IPS-15b (cell line): ENCODE measurements around the gene FNTB.

Source experiments
- H3K27me3 ChIP-seq: one replicate; pipeline ENCODE4 v1.6.1; 2013; ENCODE audit warnings: low read length; ENCODE audit not compliant: control insufficient read depth, insufficient read depth
- H3K36me3 ChIP-seq: one replicate; pipeline ENCODE4 v1.6.1; 2013; ENCODE audit warnings: low read length; ENCODE audit not compliant: control insufficient read depth, insufficient read depth
- H3K4me1 ChIP-seq: one replicate; pipeline ENCODE4 v1.6.1; 2013; ENCODE audit warnings: mild to moderate bottlenecking, low read length; ENCODE audit not compliant: control insufficient read depth, insufficient read depth
- H3K4me3 ChIP-seq: one replicate; pipeline ENCODE4 v1.5.1; 2013; ENCODE audit warnings: low read depth, low read length
- H3K9ac ChIP-seq: one replicate; pipeline ENCODE4 v1.6.1; 2013; ENCODE audit warnings: low read depth, mild to moderate bottlenecking, low read length
- H3K9me3 ChIP-seq: one replicate; pipeline ENCODE4 v1.6.1; 2013; ENCODE audit warnings: mild to moderate bottlenecking, low read length; ENCODE audit not compliant: control insufficient read depth, insufficient read depth

The FNTB gene

DNA sequence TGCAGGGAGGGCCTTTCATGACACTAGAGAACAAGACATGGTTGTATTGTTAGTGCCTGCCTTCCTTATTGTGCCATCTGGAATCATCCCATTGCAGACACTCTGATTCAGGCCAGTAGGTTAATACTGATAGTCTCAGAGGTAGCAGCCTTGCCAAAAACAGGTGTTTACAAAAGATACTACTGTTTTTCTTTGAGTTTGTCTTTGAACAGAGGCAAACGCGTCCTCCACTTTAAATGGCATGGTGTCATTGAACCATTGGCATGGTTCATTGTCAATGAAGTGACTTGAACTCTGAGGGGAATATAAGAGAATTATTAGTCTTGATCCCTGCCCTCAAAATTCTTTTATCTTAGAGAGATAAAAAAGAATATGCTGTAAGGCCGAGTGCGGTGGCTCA lies 4.2 kb downstream of the FNTB start:
- Histone ChIP-seq H3K36me3 (no peaks in the 10 kb centered on the region), H3K27me3 (peaks cover 2% of the 10 kb centered on the region), H3K9me3 (no peaks in the 10 kb centered on the region), H3K9ac (no peak overlapping the region), H3K4me3 (no peak overlapping the region), H3K4me1 (no peaks in the 10 kb centered on the region)

DNA sequence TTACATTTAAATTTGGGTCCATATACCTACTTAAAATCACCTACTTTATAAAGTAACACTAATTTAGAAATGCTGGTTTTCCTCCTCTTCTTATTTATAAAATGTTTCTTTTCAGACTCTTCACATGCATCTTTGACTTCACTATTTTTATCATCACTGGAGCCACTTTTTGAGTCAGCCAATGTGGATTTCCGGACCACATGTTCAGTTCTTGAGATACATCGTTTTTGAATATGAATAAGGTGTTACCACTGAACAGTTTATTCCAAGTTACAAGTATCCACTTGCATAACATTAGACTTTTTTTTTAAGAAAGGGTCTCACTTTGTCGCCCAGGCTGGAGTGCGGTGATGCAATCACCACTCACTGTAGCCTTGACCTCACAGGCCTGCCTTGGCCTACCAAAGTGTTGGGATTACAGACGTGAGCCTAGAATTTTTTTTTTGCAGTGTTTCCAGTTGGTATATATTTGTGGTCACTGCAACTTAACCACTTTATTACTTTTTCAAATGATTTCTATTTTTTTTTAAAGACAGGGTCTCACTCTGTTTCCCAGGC lies 5.7 kb downstream of the FNTB start:
- peaks cover 2% of the 10 kb centered on the region for H3K4me1 ChIP-seq
- no peak overlapping the region for H3K4me3 ChIP-seq
- no peaks in the 10 kb centered on the region for H3K36me3 ChIP-seq
- H3K27me3 ChIP-seq, result no peaks in the 10 kb centered on the region
- H3K9me3 ChIP-seq, result no peaks in the 10 kb centered on the region
- H3K9ac ChIP-seq, result no peak overlapping the region

DNA sequence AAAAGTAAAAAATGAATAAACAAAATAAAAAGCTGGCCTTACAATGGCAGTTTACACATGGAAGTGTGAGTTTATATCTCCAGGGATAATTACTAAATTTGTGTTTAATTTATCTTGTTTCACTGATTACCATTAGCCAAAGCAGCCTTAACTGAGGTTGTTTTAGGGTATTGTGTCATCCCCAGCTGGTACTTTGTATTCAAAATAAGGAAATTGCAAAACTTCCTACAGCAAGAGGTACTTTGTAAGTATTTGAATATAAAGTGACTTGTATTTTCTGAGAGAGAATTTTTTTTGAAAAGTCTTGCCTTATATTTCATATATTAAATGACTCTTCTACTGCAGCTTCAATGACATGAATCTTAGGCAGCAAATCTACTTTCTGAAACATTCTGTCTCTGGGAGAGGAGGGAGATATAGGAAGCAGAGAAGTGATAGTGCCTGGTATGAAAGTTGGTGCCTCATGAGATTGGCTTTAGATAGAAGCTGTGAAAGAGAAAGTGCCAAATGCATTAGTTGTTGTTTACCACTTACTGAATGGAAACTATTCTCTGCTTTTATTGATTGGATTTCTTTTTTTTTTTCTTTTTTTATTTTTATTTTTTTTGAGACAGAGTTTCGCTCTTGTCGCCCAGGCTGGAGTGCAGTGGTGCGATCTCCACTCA lies 6.7 kb downstream of the FNTB start:
- H3K9me3 ChIP-seq, result no peaks in the 10 kb centered on the region
- H3K4me3 ChIP-seq, result no peak overlapping the region
- peaks cover 10% of the 10 kb centered on the region for H3K4me1 ChIP-seq
- no peaks in the 10 kb centered on the region for H3K36me3 ChIP-seq
- H3K9ac ChIP-seq, result no peak overlapping the region
- no peaks in the 10 kb centered on the region for H3K27me3 ChIP-seq

DNA sequence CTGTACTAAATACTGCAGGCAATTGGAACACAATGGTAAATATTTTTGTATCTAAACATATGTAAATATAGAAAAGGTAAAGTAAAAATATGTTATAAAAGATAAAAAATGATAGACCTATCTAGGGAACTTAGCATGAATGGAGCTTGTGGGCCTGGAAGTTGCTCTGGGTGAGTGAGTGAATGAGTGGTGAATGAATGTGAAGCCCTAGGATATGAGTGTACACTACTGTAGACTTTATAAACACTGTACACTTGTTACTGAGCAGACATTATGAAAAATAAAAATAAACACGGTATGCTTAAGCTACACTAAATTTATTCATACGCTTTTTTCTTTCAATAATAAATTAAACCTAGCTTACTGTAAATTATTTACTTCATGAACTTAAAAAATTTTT lies 7.8 kb downstream of the FNTB start:
- Histone ChIP-seq H3K4me3 (no peak overlapping the region), H3K9ac (no peak overlapping the region), H3K36me3 (no peaks in the 10 kb centered on the region), H3K4me1 (peaks cover 10% of the 10 kb centered on the region), H3K27me3 (no peaks in the 10 kb centered on the region), H3K9me3 (no peaks in the 10 kb centered on the region)

DNA sequence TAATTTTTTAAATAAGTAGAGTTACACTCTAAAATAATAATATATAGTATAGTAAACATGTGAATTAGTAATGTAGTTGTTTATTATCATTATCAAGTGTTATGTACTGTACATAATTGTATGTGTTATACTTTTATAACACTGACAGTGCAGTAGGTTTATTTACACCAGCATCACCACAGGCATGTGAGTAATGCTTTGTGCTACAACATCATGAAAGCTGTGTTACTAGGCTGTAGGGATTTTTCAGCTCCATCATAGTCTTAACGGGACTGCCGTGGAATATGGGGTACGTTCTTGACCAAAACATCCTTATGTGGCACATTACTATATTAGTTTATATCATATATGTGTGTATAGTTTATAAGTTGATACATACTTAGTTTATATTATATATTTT lies 8.6 kb downstream of the FNTB start:
- Histone ChIP-seq H3K4me1 (peaks cover 10% of the 10 kb centered on the region), H3K27me3 (no peaks in the 10 kb centered on the region), H3K36me3 (no peaks in the 10 kb centered on the region), H3K4me3 (no peak overlapping the region), H3K9ac (no peak overlapping the region), H3K9me3 (no peaks in the 10 kb centered on the region)

DNA sequence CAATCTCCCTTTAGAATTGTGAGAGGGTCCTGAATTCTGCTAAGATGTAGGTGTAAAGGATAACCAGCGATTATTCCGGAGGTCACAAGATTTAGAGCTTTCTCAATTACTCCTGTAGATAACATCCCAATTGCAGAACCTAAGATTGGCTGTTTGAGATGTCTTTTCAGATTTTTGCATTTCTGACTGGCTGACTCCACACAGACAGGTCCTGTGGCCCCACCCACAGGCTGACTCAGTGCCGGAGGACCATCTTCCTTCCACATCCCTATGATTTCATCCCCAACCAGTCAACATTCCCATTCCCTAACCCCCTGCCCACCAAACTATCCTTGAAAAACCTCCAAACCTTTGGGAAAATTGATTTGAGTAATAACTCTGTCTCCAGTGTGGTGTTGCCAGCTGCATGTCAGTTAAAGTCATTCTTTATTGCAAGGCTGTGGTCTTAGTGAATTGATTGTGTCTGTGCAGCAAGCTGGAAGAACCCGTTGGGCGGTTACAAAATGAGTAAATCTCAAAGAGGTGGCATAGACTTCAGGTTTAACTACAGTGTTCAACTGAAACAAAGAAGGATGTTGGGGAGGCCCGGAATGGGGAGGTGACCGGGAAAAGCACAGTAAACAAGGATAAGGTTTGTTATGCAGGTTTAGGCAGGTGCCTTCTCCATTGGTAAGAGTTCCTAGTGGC lies 10.6 kb downstream of the FNTB start:
- Histone ChIP-seq H3K9ac (no peak overlapping the region), H3K9me3 (no peaks in the 10 kb centered on the region), H3K4me1 (peaks cover 10% of the 10 kb centered on the region), H3K4me3 (no peak overlapping the region), H3K36me3 (no peaks in the 10 kb centered on the region), H3K27me3 (no peaks in the 10 kb centered on the region)

DNA sequence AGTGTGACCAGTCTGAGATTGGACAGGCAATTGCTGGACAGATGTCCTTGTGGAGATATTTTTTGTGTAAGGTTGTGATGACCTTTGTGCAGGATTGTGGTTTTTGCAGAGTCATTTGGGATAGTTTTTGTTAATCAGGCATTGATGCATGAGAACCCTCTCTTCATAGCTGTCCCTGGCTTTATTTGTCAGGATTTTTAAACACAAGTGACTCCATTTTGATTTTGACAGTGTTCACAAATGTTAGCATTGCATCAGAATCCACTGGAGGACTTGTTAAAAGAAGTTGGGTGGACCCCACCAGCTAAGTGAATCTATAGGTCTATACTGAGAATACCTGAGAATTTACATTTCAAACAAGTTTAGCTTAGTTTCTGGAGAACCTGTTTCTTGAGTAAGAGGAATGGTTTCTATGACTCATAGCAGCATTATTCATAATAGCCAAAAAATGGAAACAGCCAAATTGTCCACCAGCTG lies 11.8 kb downstream of the FNTB start:
- peaks cover 17% of the 10 kb centered on the region for H3K4me1 ChIP-seq
- no peak overlapping the region for H3K4me3 ChIP-seq
- no peaks in the 10 kb centered on the region for H3K36me3 ChIP-seq
- no peak overlapping the region for H3K9ac ChIP-seq
- no peaks in the 10 kb centered on the region for H3K27me3 ChIP-seq
- H3K9me3 ChIP-seq, result no peaks in the 10 kb centered on the region

DNA sequence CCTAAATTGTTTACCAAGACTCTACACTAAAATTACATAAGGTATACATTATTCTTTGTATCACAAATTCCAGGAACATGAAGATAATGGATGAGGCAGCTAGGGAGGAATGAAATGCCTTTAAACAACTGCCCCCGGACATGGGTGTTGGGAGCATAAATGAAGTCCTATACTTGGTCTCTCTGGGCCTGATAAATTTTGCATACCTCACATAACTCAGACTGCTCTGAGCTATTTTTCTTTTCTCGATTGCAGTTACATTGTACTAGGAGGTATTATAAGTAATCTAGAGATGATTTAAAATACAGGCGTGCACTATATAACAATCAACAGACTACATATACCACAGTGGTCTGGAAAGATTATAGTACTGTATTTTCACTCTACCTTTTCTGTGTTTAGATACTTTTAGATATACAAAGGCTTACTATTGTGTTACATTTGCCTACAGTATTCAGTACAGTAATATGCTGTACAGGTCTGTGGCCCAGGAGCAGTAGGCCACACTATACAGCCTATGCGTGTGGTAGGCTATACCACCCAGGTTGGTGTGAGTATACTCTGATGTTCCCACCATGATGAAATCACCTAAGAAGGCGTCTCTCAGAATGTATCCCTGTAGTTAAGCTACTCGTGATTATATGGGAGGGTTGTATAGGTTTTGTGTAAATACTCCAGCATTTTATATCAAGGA lies 14.3 kb downstream of the FNTB start:
- H3K36me3 ChIP-seq, result no peaks in the 10 kb centered on the region
- H3K4me3 ChIP-seq, result no peak overlapping the region
- H3K9ac ChIP-seq, result no peak overlapping the region
- peaks cover 19% of the 10 kb centered on the region for H3K4me1 ChIP-seq
- H3K9me3 ChIP-seq, result no peaks in the 10 kb centered on the region
- no peaks in the 10 kb centered on the region for H3K27me3 ChIP-seq

DNA sequence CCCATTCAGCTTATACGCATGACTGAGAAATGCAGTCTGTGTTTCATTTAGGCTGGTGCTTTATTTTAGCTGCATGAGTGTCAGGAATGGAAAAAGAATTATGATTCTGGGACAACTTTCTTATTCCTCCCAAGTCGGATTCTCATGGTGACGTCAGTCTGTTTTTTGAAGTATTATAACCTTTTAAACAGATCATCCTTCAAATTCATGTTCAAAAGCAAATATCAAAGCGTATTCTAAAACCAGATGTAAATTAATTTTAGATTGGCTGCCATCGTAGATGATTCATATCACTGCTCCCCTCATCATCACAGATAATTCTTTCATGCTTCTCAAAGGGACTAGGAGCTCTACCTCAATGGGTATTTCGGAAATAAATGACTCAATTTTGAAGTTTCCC lies 15.0 kb downstream of the FNTB start:
- Histone ChIP-seq H3K9ac (no peak overlapping the region), H3K4me1 (peaks cover 19% of the 10 kb centered on the region), H3K4me3 (no peak overlapping the region), H3K27me3 (no peaks in the 10 kb centered on the region), H3K36me3 (no peaks in the 10 kb centered on the region), H3K9me3 (no peaks in the 10 kb centered on the region)

DNA sequence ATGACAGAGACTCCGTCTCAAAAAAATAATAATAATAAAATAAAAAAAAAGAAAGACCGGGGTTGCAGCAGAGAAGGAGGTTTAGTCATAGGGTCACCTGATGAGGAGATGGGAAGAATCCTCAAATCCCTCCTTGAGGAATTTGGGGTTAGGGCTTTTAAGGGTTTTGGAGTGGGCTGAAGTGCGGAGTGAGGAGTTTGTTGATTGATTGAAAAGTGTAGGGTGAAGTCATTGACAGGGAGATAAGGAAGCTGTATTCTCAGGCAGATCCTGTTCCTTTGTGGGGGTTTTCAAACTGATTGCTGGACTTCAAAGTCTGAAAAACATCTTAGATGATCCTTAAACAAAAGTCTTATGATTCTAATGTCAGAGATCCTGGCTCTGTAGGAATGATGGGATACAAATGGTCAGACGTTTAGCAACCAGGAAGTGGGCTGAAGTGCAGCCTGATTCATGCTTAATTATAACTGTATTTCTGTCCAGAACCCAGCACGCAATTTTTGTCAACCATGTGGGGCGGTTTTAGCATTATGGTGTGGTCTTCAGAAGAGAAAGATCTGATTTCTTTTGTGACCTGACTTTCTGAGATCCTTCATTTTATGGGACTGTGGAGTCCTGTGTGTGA lies 16.0 kb downstream of the FNTB start:
- Histone ChIP-seq H3K36me3 (no peaks in the 10 kb centered on the region), H3K4me3 (no peak overlapping the region), H3K4me1 (peaks cover 15% of the 10 kb centered on the region), H3K27me3 (no peaks in the 10 kb centered on the region), H3K9me3 (no peaks in the 10 kb centered on the region), H3K9ac (no peak overlapping the region)

DNA sequence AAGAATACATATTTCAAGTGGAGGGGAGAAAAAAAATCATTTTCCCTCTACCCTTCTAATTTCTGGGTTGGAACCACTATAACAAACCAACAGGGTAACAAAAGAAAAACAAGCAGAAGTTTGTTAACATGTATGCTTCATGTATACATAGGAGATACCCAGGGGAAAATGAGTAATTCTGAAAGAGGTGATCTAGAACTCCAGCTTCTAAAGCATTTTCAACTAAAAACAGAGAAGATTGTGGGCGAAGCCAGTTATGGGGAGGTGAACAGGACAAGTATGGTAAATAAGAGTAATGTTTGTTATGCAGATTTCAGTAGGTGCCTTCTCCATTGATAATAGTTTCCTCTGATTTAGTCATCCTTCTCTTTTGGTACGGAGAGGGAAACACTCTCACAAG lies 16.7 kb downstream of the FNTB start:
- H3K4me3 ChIP-seq, result no peak overlapping the region
- H3K36me3 ChIP-seq, result no peaks in the 10 kb centered on the region
- H3K9ac ChIP-seq, result no peak overlapping the region
- H3K27me3 ChIP-seq, result no peaks in the 10 kb centered on the region
- no peaks in the 10 kb centered on the region for H3K9me3 ChIP-seq
- H3K4me1 ChIP-seq, result peaks cover 8% of the 10 kb centered on the region
